Ishikawa (cell line): ENCODE measurements around the gene KCNN4.

Source experiments
- CEBPB ChIP-seq: IDR thresholded peaks from 2 replicates; pipeline ENCODE4 v1.6.1; 2012
- CREB1 ChIP-seq: IDR thresholded peaks from 2 replicates; pipeline ENCODE4 v1.6.1; 2012; ENCODE audit warnings: low read depth
- EGR1 ChIP-seq: IDR thresholded peaks from 2 replicates; pipeline ENCODE4 v1.6.1; 2012
- EP300 ChIP-seq: IDR thresholded peaks from 2 replicates; pipeline ENCODE4 v1.6.1; 2012; ENCODE audit warnings: borderline replicate concordance
- FOXM1 ChIP-seq: IDR thresholded peaks from 2 replicates; pipeline ENCODE4 v1.6.1; 2012; ENCODE audit warnings: low read depth, borderline replicate concordance
- MAX ChIP-seq: IDR thresholded peaks from 2 replicates; pipeline ENCODE4 v1.6.1; 2012
- NFIC ChIP-seq: IDR thresholded peaks from 2 replicates; pipeline ENCODE4 v1.6.1; 2012
- RAD21 ChIP-seq: IDR thresholded peaks from 2 replicates; pipeline ENCODE4 v1.6.1; 2012; ENCODE audit warnings: low read depth
- REST ChIP-seq: IDR thresholded peaks from 2 replicates; pipeline ENCODE4 v1.6.1; 2012; ENCODE audit warnings: low read depth, mild to moderate bottlenecking
- TAF1 ChIP-seq: IDR thresholded peaks from 2 replicates; pipeline ENCODE4 v1.6.1; 2012; ENCODE audit warnings: low read depth, mild to moderate bottlenecking
- TCF12 ChIP-seq: IDR thresholded peaks from 2 replicates; pipeline ENCODE4 v1.6.1; 2012; ENCODE audit warnings: low read depth
- TEAD4 ChIP-seq: IDR thresholded peaks from 2 replicates; pipeline ENCODE4 v1.6.1; 2012
- USF1 ChIP-seq: IDR thresholded peaks from 2 replicates; pipeline ENCODE4 v1.6.1; 2012
- YY1 ChIP-seq: IDR thresholded peaks from 2 replicates; pipeline ENCODE4 v1.6.1; 2012; ENCODE audit warnings: low read depth
- ZBTB7A ChIP-seq: IDR thresholded peaks from 2 replicates; pipeline ENCODE4 v1.6.1; 2012; ENCODE audit warnings: low read depth

The KCNN4 gene

GRCh38 chr19:43780706-43781525 lies at the start of gene KCNN4:
KCNN4 (minus strand) TSS chr19:43780973; CDS start chr19:43780861, 112 bp downstream.
- TF ChIP-seq REST (no peak), USF1 (no peak), NFIC (no peak), MAX (no peak), RAD21 (no peak), CEBPB (no peak), TAF1 (no peak), TCF12 (no peak), EGR1 (no peak), YY1 (no peak), TEAD4 (no peak), ZBTB7A (no peak), EP300 (no peak), FOXM1 (no peak), CREB1 (no peak)

- TF ChIP-seq MAX (peak; percentile 87), RAD21 (no peak), USF1 (0 out of 2 replicates have a peak, but pooled peaks have one; percentile 5), YY1 (no peak), TCF12 (peak; percentile 59), NFIC (peak; percentile 49)
Measured at GRCh38 chr19:43826787-43827754, 46.3 kb upstream of the KCNN4 start, which contains the start of gene ZNF283. ZNF283 (plus strand) TSS chr19:43827321; CDS start chr19:43833505, 6,184 bp downstream.

- TF ChIP-seq USF1 = no peak
- no peak for TF ChIP-seq ZBTB7A
- no peak for TF ChIP-seq EP300
Measured at GRCh38 chr19:43820884-43821215, 40.1 kb upstream of the KCNN4 start.

GRCh38 chr19:43820098-43820883 lies 39.5 kb upstream of the KCNN4 start:
- TF ChIP-seq TCF12 (no peak), EP300 (no peak), USF1 (no peak), TEAD4 (no peak), FOXM1 (no peak), EGR1 (no peak)

GRCh38 chr19:43818500-43818899 lies 37.7 kb upstream of the KCNN4 start:
- TF ChIP-seq ZBTB7A (no peak), NFIC (no peak), EGR1 (no peak), USF1 (no peak), CREB1 (no peak), MAX (no peak), TCF12 (no peak), YY1 (no peak), CEBPB (no peak), REST (no peak), RAD21 (no peak), TEAD4 (no peak), FOXM1 (no peak)
